ENCODE measurements around the gene C1orf216.

DNA sequence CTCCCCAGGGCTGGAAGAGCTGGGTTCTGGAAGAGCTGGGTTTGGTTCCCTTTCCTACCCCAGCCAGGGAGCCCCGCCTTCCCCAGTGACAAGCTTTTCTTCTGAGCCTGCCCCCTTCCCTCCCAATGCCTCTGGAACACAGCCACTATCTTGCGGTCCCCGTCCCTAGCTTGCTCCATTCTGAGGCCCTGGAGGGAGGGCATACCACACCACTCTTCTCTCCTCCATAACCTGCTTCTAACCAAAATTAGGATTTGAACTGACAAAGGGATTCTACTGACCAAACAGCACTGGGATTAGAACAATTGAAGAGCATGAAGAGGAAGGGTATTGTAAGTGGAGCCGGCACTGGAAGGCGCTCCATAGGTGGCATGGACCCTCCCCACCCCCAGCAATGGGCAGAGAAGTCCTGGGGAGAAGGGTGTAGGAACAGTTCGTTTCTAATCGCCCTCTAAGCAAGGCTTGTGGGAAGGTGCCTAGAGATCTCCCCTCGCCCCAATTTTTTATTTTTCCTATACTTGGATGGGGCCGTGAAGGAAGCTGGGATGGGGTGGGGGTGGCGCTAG is 690 bp downstream of the C1orf216 start:
- TF ChIP-seq, protein P1, sequence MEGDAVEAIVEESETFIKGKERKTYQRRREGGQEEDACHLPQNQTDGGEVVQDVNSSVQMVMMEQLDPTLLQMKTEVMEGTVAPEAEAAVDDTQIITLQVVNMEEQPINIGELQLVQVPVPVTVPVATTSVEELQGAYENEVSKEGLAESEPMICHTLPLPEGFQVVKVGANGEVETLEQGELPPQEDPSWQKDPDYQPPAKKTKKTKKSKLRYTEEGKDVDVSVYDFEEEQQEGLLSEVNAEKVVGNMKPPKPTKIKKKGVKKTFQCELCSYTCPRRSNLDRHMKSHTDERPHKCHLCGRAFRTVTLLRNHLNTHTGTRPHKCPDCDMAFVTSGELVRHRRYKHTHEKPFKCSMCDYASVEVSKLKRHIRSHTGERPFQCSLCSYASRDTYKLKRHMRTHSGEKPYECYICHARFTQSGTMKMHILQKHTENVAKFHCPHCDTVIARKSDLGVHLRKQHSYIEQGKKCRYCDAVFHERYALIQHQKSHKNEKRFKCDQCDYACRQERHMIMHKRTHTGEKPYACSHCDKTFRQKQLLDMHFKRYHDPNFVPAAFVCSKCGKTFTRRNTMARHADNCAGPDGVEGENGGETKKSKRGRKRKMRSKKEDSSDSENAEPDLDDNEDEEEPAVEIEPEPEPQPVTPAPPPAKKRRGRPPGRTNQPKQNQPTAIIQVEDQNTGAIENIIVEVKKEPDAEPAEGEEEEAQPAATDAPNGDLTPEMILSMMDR (IDR thresholded peaks at IDR 0.05; ENCODE audit: poor library complexity): no peak
- no peak for TF ChIP-seq EZH2 (IDR thresholded peaks at IDR 0.05; ENCODE audit: borderline replicate concordance)

Data from hepatocyte (in vitro differentiated cells).